ENCODE measurements around the gene ASB2.

Gene ASB2

DNA sequence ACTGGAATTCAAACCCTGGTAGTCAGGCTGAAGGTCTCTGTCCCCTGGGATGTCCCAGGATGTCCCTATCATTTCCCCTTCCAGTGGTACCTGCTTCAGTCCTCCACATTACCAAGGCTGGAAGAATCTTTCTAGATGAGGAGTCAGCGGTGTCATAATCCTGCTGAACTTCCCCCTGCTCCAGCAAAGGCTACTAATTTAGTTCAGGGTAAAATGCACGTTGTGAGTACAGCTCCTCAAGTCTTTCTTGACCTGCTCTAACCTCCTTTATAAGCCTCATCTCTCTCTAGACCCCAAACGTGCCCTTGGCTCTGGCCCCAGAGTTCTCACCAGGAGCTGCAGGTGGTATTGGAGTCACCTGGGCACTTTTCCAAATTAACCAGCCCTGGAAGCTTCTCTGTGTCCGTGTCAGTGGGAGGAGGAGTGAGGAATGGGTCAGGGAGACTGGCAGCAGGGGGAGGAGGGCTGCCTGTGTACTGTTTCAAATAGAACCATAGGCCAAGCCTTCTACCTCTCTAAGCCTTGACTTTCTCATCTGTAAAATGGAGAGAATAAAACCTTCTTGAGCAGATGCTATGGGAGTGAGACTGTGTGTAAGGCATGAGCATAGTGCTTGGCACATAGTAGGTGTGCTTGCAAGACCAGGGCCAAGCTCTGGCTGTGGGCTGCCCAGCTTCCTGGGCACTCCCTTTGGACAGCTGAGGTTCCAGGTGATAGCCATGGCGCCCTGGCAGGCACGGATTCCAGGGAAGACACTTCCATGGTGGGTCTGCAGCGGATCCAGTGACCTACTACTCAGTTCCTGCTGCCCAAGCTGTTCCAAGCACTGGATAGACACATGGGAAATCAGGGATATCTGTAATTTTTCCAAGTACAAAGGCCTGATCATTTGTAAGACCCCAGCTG is 24.5 kb downstream of the ASB2 start:
- no peak for DNase-seq (ENCODE audit: low read depth in 2 of 2, low spot score in 1 of 2)

DNA sequence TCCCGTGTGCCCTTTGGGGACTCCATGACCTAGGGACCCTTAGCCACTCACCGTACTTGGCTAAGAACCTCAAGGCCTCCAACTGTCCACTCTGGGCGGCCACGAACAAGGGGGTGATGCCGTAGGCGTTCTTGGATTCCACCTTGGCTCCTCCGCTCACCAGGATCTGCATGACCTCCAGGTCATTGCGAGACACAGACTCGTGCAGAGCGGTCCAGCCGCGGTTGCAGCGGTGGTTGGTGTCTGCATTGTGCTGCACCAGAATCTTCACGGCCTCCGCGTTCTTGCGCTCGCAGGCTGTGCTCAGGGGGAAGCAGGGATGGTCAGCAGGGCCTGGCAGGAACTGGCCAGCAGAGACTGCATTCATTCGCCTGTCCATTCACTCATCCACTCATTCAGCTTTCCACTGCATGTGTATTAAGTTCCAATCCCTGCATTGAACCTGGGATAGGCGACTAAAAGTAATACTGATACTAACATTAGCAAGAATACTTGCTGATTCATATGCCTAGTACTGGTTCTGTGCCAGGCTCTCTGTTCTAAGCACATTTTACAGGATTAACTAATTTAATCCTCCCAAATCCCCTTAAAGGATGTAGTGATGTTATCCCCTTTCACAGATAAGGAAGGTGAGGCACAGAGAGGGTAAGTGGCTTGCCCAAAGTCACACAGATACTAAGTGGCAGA is 25.3 kb downstream of the ASB2 start:
- no peak for DNase-seq (ENCODE audit: low read depth in 2 of 2, low spot score in 1 of 2)

DNA sequence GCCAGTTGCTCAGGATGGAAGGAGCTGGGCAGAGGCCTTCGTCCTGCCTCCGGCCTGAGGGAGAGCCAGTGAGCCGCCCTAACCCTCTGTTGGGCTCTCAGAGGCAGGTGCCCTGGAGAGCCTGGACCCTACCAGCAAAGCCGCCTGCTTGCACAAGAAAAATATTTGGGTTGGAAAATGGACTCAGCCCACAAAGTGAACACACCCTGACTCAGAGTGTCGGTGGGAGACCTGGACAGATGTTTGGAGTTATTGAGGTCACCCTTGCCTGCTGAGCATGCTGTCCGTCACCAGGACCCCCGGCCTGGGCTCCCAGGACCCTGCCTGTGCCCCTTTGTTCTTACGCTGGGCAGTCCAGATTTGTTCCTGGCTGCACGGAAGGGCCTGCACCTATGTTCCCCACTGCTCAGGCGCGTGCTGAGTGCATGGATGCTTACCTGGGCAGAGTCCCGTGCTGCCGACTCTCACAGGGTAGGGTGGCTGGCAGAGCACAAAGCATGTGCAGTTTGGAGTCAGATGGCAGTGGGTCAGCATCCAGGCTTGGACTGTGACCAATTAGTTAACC is 26.8 kb downstream of the ASB2 start:
- no peak for DNase-seq (ENCODE audit: low read depth in 2 of 2, low spot score in 1 of 2)

DNA sequence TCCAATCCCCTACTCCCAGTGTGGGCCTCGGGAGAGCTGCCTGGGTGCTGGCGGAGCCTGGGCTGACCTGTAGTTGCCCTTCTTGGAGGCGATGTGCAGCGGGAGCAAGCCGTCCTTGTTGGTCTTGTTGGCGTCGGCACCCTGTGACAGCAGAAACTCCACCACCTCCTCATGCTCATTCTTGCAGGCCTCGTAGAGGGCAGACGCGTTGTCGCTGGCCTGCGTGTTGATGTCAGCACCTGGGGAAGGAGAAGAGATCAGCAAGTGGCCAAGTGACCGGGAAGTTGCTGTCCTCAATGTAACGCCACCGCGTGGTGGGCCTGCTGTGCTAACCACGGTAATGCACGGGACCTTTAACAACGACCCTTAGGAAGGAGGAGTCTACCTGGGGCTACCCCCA is 29.1 kb downstream of the ASB2 start:
- DNase-seq (ENCODE audit: low read depth in 2 of 2, low spot score in 1 of 2) = no peak

DNA sequence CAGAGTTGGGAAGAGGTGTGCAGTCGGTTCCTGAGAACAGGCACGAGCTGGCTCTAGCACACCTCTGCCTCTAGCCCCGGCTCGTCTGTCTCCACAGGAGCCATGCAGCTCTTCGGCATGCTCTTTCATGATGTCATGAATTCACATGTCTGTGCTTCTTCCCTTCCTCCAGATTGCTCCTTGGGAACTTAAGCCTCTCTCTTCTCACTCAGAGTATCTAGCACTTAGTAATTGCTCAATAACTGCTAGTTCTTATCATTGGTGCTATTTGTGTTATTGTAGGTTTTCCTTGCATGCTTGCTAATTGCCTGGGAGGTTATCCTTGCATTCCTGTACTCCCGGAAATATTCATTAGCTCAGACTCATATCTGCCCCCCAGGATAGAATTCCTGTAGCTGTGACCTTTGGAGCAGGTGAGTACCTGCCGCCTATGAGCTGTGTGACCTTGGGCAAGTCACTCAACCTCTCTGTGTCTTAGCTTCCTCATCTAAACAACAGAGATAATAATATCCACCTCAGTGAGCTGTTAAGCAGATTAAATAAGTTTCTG is 29.8 kb downstream of the ASB2 start:
- no peak for DNase-seq (ENCODE audit: low read depth in 2 of 2, low spot score in 1 of 2)

DNA sequence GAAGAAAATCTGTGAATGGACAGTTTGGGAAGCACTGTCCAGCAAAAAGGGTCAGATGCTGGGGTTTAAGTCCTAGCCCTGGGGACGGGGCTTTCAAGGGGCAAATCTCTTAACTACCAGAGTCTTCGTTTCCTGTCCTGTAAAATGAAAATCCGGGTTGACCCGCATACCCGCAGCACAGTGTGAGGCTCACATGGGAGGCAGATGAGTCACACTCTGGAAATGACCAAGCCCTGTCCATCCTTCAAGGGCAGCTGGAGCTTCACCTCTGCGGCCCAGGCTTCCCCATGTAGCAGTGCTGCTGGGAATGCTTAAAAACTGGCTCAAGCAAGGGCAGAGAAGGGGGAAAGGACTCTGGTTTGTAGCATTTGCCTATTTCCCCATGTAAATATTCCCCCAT is 30.3 kb downstream of the ASB2 start:
- no peak for DNase-seq (ENCODE audit: low read depth in 2 of 2, low spot score in 1 of 2)

DNA sequence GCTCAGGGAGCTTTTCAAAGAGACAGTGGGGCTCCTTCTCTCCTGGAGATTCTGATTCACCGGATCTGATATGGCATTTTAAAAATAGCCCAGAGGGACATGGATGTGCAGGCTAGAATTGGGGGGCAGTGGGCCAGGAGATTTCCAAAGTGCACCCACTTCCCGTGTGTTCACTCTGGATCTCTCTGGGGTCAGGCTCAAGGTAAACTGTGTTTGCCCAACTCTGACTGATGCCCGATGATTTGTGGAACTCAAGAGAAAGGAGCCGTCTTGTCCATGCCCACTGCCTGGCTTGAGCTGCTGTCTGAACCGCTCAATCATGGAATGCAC is 31.3 kb downstream of the ASB2 start:
- DNase-seq (ENCODE audit: low read depth in 2 of 2, low spot score in 1 of 2) = no peak

DNA sequence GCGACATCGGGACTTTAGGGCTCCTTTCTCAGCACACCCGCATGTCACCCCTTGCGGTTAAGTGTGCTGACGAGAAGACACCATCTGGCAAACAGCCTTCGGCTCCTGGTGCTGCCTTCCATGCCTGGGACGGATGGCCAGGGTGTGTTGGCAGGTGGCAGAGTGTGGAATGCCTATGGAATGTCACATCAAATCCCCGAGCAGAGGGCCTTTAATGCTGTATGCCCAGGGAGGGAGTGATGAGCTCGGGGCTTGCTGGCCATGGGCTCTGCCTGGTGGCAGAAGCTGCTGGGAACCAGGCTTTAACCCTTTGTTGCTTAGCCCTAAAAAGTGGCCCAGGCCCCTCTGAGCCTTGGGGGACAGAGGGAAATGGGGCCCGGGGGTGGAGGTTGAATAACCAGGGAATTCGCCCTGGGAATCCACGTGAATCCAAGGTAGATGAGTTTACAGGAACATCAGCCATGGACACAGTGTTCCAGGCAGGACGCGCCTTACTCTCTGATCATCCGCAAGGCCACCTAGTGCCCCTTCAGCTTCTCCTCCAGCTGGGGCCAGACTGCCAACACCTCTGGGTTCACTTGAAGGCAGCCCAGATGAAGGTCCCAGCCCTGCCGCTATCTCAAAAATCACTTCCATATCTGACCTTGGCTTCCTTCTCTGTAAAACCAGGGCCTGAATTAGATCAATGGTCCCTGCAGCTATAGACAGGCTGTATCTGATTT is 31.9 kb downstream of the ASB2 start:
- no peak for DNase-seq (ENCODE audit: low read depth in 2 of 2, low spot score in 1 of 2)

DNA sequence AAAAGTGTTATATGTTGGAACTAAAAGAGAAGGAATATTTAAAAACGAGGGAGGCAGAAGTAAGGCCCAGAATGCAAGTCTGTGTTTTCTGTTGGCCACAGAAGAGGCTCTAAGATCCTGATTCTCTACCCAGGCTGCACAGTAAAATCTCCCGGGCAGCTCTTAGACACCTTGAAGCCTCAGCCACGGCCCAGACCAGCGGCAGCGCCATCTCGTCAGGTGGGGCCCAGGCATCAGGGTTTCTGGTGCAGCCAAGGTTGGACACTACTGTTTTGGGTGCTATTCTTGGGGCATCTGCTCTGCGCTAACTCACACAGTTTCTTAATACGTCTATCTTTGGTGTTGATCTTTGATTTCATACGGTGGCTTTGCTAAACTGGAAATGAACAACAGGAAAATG is 32.4 kb downstream of the ASB2 start:
- no peak for DNase-seq (ENCODE audit: low read depth in 2 of 2, low spot score in 1 of 2)

DNA sequence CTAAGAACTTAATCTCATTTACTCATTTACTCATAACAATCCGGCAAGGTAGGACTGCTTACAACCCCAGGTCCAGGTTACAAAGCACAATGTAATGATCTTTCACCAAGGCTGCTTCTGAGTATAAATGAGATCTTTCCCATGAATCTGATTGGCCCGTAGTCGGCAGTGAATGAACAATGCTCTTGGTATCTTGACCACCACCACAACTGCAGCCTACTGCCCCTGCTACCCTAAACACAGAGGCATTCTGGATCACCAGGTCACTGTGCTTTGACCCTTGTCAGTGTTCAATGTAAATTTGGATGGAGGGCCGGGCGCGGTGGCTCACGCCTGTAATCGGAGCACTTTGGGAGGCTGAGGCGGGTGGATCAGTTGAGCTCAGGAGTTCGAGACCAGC is 33.3 kb downstream of the ASB2 start:
- DNase-seq (ENCODE audit: low read depth in 2 of 2, low spot score in 1 of 2) = no peak

DNA sequence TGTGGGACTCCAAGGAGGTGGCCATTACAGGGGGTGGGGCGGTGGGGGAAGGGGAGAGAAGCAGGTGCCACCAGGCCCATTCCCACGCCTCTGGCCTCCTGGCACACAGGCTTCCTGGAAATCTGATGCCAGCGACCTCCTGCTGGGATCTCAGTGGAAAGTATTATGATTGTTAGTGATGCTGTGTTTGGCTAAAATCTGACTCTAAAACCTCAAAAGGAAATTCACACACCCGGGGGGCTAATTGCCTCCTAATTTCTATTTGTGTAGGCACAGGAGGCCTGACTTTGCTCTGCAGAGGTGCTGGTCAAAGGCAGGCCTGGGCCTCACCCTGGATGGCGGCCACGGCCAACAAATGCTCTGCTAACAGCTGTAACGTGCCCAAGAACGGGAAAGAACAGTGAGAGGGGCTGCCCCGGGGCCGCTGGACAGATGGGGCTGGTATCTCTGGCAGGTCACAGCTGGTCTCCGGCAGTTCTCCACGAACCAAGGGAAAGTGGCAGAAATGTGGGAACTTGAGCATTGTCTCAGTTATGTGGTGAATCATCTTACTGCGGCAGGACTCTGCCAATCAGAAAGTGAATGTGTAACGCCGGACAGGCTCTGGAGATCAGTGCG is 35.0 kb downstream of the ASB2 start:
- no peak for DNase-seq (ENCODE audit: low read depth in 2 of 2, low spot score in 1 of 2)

DNA sequence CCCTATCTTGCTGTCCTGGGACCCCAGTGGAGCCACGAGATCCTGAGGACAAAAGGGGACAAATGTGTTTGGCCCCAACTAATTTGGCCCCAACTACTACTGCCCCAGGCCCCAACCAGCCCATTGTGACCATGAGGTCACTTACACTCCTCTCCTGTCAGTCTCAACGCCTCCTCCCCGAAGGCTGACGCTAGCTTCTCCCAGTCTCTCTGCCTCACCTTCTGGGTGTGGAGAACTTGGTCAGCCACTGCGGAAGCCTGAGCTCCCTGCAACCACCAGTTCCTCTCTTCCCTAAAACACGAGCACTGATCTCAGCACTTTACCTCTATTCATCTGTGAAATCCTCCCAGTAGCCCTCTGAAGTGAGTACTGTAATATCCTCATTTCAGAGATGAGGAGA is 35.9 kb downstream of the ASB2 start:
- no peak for DNase-seq (ENCODE audit: low read depth in 2 of 2, low spot score in 1 of 2)

DNA sequence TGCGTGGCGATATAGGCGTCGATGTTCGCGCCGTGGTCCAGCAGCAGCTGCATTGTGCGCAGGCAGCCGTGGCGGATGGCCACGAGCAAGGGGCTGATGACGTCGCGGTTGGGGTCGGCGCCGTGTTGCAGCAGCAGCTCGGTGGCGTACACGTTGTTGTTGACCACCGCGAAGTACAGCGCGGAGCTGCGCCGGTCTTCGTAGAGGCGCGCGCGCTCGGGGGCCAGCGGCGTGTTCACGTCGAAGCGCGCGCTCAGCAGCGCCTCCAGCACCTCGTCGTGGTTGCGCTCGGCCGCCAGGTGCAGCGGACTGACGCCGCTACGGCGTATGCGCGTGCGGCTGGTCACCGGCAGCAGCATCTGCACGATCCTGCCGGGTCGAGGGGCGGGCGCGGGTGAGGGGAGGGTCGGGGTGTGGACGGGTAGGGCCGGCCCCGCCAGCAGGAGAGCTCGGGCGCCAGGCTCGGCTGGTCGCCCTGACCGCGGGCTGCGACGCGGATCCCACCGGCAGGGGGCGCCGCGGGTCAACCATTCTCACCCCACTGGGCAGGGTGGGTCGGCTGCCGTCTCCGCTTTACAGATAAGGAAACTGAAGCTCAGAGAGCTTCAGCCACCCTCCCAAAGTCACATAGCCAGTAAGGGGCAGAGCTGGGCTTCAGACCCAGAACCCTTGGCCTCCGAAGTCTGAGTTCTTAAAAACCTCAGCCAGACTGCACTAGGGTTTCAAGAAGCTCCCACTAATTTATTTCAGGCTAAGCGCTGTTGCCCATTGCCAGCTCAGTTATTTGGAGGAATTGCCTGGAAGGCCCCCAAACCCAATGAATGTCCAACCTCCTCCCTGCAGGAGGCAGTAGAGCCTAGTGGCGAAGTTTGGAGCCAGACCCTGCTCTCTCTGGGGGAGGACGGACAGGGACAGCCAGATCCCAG is 36.8 kb downstream of the ASB2 start:
- peak; percentile 86 to 90 for DNase-seq (ENCODE audit: low read depth in 2 of 2, low spot score in 1 of 2)

DNA sequence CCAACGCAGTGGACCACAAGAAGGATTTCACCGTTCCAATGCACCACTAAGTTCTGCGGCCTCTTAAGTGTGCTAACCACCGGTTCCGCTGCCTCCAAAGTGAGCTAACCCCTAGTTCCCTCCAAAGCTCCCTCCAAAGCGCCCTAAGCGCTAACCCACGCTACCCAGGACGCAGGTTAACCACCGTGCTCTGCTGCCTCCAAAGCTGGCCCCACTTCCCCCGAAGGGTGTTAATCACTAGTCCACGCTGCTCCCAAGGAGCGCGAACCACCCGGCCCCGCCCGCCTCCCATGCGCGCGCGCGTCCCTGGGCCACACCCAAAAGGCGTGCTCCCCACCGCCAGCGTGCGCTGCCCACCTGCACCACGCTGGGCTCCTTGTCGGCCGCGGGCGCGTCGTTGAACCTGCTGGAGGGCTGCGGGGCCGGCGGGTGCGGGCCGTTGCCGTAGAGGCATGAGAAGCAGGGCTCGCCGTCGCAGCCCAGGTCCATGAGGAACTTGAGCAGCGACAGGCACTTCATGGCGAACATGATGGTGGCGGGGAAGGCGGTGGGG is 37.5 kb downstream of the ASB2 start:
- no peak for DNase-seq (ENCODE audit: low read depth in 2 of 2, low spot score in 1 of 2)

DNA sequence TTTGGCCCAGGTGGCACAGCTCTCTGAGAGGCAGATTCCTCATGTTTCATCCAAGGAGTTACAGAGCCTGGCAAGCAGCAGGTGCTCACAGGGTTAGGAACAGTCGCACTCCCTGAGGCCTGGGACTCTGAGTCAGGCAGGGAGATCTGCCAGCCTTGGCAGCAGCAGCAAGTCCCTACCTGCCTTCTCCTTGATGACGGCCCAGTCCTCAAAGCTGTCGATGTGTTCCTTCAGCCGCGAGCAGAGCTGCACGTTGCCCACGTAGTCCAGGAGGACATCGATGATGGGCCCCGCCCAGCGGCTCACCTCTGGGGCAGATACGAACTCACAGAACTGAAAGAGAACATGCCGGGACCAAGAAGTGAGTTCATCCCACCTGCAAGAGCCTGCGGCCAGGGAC is 38.9 kb downstream of the ASB2 start:
- no peak for DNase-seq (ENCODE audit: low read depth in 2 of 2, low spot score in 1 of 2)

DNA sequence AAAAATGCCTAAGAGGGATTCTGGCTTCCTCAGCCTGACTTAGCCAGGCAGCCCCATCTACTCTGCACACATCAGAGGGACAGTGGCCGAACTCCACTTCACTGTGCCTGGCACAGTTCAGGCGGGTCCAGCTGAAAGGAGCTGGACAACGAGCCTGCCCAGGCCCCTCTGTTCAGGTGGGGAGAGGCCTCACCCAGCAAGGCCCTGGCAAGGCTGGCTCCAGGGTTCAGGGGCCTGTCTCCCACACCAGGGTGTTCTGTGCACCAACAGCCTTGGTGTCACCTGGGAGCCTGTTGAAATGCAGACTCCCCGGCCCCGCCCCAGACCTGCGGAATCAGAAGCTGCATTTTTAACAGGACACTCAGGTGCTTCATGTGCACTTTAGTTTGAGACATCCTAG is 39.4 kb downstream of the ASB2 start:
- no peak for DNase-seq (ENCODE audit: low read depth in 2 of 2, low spot score in 1 of 2)

DNA sequence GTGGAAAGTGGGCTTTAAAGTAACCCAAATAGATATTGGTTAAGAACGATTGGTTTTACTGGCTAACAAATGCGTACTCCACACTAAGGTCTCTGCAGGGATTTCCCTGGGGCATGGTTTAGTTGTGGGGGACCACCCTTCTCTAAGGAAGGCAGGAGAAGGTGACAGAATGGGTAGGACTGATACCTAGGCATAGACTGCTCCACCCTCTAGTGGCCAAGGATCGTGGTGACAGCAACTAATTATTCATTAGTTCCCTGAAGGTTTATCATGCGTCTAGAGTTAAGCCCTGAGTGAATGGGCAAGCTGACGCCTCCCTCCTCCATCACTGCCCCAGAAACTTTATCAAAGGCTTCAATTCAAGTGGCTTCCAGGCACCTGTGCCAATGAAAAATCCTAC is 40.1 kb downstream of the ASB2 start:
- DNase-seq (ENCODE audit: low read depth in 2 of 2, low spot score in 1 of 2) = no peak

DNA sequence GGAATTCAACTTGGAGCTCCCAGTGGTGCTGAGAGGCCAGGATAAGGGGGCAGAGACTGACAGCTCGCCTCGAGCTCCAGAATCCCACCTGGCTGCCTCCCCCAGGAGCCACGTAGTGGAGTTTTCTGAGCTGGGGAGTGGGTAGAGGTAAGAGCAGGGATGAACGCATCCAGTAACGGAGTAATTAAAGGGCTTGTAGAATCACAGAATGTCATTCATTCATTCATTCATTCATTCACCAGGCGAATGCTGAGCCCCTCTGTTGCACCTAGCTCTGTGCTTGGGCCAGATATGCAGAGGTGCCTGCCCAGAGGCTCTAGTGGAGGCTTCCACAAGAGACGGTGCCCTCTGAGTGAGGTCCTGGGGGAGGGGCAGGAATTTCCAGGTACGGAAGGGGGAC is 41.2 kb downstream of the ASB2 start:
- DNase-seq (ENCODE audit: low read depth in 2 of 2, low spot score in 1 of 2) = no peak

DNA sequence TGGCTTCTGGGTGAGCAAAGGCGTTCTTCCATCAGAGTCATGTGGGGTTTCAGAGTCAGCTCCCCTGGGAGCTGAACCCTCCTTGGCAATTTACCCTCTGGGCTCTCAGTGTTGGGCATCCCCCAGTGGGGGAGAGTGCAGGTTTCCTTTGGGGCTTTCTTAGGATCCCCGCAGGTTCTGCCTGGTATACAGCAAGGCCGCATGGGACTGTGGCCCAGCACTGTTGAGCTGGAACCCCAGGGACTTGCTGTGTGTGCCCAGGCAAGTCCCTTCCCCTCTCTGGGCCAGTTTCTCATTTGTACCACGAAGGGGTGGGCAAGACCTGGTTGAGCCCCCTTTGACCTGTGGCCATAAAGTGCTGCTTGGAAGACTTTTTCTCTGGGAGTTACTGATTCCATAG is 43.7 kb downstream of the ASB2 start:
- no peak for DNase-seq (ENCODE audit: low read depth in 2 of 2, low spot score in 1 of 2)

DNA sequence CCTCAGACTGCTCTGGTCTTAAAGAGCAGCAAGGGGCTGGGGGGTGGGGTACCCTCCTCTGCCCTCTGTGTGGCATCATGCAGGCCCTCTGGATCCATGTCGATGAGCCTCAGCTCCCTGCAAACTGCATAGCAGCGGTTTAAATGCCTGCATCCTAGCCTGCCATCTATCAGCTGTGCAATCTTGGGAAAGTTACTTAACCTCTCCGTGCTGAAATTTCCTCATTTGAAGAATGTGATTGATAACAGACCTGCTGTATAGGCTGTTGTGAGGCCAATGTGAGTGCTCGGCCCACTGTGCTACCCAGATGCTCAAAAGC is 45.4 kb downstream of the ASB2 start:
- no peak for DNase-seq (ENCODE audit: low read depth in 2 of 2, low spot score in 1 of 2)
